Hematopoietic multipotent progenitor cell (in vitro differentiated cells): ENCODE data around the gene KRTAP12-2. TPM values are rescaled to one million over a fixed set of nuclear protein-coding genes. Genes with fewer than 3 reads are reported as not detected.
"Not testable (repeated sequence)": the region's sequence is repeated elsewhere in the genome, so short reads cannot be mapped to it uniquely, and the experiment has no call there.

Source experiments
- DNase-seq, 3 donors: peaks; one replicate each; pipeline ENCODE4 v3.0.0-alpha.2; 2011 to 2015; ENCODE audit warnings: low read depth in 2 of 3, low spot score in 2 of 3
- total RNA-seq: library from RNA; depleted of rRNA; stranded (reverse); fragments of >200 nt; gene quantifications from one replicate; pipeline ENCODE4 v1.2.3, GENCODE V29; 2012

The KRTAP12-2 gene
- total RNA-seq, 1 donor: under 0.01 TPM

DNA sequence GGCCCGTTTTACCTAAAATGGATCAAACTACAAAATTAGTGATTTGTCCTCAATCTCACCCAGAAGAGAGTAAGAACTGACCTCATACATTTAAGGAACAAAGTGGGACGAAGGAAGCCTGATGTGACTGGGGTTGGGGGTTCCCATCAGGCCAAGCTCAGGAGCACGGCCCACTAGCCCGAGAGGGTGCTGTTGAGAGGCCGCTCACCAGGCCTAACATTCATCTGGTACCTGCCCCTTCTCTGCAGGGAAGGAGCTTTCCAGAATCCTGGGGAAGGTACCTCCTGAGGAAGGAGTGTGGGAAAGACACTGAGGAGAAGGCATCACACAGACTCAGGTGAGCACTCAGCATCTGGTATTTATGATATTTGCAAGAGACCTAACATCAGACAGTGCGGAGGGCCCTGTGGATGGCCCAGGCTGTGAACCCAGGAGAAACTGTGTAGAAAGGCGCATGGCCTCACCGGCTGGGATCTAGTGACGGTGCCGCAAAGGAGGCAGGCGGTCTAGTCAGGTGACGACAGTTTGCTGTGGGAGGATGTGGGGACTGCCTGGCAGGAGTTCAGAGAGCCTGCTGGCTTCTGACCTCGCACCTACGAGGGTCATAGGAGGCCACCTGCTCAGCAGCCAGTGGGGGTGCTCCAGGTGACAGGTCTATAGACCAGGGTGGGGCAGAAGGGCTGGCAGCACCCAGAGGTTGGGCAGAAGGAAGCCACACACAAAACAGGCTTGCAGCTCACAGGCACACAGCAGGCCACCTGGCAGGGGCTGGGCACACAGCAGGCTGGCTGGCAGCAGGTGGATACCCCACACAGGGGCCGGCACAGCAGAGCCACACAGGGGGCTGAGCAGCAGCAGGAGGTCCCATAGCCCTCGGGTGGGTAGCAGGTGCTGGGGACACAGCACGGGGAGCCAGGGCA lies 12.8 kb downstream of the KRTAP12-2 start:
- DNase-seq: peak in 1 of 3 donors; percentile 44

- no peak for DNase-seq
Observed at GRCh38 chr21:44653123-44653522, 13.6 kb downstream of the KRTAP12-2 start.

- no peak for DNase-seq
Observed at GRCh38 chr21:44650973-44651675, 15.6 kb downstream of the KRTAP12-2 start.

DNA sequence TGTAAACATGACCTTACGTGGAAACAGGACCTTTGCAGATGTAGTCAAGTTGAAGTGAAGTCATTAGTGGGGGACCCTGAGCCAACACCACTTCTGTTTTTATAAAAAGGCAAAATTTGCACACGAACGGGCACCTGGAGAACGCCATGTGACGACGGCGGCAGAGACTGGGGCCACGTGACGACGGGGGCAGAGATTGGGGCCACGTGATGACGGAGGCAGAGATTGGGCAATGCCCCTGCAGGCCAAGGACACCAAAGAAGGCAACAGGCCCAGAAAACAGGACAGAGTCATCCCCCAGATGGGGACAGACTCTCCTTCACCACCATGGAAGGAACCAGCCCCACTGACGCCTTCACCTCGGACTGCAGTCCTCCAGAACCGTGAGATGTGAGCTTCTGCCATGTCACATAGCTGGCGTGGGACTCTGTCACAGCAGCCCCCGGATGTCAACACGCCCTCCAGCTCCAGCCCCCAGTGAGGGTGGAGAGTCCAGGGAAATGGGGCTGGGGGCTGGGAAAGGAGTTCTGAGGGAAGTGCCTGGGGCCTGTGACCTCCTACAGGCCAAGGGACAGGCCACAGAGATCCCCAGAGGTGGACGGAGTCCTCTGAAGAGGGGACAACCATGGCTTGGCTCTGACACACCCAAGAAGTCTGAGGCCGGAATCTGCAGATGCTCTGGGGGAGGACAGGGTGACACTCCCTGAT lies 16.3 kb downstream of the KRTAP12-2 start:
- no peak for DNase-seq

GRCh38 chr21:44649521-44650100 lies 17.1 kb downstream of the KRTAP12-2 start:
- no peak for DNase-seq

DNA sequence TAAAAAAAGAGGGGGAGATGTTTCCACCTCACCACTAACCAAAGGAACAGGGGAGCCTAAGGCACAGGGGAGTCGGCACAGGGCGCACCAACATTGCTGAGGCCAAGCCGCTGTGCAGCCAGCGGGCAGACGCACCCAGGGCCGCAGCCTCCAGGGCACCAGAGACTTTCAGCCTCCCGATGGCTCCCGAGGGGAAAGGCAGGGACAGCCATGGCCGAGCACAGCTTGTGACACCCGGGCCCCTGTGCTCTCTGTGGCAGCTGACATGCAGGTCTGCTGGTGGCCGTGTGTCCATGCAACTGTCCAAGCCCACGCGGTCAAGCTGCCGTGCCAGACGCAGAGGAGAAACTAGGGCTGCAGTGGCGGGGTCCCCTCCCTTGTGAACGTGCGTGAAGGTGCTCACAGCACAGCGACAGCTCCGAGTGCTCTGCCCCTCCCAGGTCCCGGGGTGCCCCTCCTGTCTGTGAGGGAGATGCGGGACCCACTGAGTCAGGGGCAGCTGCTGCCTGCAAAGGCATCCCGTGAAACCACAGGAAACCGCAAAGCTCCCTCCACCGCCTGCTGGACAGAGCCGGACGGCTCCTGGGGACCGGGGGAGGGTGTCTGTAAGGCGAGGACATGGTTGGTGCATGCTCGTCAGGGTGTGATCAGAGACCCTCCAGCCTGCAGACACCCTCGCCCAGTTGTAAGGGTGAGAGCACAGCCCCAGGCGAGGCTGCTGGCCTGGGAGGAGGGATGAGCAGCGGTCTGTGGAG lies 18.0 kb downstream of the KRTAP12-2 start:
- no peak for DNase-seq

GRCh38 chr21:44647222-44647552 lies 19.5 kb downstream of the KRTAP12-2 start:
- DNase-seq: no peak

- not testable (repeated sequence) for DNase-seq
Observed at GRCh38 chr21:44646366-44647221, 20.1 kb downstream of the KRTAP12-2 start, which contains the start of gene KRTAP10-11. TSS of gene KRTAP10-11 (plus strand) at chr21:44646414. CDS start at chr21:44646459, 45 bp downstream.

GRCh38 chr21:44644878-44645277 lies 21.8 kb downstream of the KRTAP12-2 start:
- DNase-seq: no peak

- DNase-seq: no peak
Observed at GRCh38 chr21:44643741-44644310, 22.9 kb downstream of the KRTAP12-2 start.

DNA sequence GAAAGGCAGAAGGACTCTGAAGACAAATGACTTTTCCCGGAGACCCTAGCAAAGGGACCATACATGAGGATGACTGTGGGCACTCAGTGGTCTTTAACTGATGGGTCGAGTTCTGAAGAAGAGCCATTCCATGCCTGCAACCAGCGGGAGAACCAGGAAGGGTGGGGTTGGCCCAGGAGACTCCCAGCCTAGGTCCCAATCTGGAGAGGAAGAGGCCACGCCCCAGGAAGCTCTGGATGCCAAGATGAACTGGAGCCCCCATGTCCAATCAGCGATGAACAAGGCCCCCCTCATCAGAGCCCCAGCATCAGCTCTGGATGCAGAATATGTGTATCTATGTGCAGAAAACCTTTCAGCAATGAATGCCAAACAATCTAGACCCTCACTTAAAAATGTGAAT lies 26.0 kb downstream of the KRTAP12-2 start:
- no peak for DNase-seq

DNA sequence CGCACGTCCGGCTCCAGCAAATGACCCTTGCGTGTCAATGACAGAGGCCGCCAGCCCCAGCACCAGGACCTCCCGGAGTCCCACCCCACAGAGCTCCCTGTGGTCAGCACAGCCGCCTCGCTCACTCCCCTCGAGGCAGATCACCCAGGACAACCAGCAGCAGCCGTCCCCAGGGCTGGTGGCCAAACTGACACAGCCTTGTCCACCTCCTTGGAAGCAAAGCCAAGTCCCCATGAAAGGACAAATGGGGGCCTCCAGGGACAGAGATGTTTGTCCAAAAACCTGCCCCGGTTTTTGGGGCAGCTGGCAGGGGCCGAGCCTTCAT lies 27.4 kb downstream of the KRTAP12-2 start:
- no peak for DNase-seq

DNA sequence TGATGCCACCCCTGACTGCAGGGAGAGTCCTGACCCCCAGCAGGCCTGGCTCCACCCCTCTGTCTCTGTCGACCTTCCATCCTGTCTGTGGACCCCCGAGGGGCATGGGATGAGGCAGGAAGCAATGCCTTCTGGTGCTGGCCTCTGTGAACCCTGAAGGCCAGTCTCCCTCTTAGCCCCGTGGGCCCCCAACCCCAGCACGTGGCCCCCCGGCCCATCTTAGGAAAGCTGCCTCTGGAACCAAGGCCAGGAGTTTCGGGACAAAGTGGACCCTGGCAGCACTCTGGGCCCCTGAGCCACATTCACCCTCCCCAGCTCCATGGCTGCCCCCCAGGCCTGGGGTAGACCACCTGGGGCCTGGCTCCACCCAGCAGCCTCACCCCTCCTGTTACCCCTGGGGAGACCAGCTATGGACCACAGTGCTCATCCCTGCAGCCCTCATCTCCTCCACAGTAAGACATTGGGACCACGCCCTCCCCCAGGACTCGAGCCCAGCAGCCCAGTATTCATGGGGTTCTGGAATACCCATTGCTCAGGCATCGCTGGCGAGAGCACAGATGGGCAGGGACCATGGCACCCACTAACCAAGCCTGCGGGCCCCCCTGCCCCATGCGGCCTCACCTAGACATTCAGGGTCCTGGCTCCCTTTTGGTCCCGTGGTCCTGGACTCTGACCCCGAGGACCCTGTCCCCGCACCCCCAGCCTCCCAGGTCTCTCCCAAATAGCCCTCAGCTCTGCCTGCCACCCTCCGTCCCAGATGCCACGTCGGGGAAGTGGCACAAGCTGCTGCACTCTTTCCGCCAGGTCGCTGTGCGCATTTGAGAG lies 28.0 kb downstream of the KRTAP12-2 start:
- DNase-seq: not testable (repeated sequence)

GRCh38 chr21:44637851-44638348 lies 28.8 kb downstream of the KRTAP12-2 start:
- DNase-seq: not testable (repeated sequence)

DNA sequence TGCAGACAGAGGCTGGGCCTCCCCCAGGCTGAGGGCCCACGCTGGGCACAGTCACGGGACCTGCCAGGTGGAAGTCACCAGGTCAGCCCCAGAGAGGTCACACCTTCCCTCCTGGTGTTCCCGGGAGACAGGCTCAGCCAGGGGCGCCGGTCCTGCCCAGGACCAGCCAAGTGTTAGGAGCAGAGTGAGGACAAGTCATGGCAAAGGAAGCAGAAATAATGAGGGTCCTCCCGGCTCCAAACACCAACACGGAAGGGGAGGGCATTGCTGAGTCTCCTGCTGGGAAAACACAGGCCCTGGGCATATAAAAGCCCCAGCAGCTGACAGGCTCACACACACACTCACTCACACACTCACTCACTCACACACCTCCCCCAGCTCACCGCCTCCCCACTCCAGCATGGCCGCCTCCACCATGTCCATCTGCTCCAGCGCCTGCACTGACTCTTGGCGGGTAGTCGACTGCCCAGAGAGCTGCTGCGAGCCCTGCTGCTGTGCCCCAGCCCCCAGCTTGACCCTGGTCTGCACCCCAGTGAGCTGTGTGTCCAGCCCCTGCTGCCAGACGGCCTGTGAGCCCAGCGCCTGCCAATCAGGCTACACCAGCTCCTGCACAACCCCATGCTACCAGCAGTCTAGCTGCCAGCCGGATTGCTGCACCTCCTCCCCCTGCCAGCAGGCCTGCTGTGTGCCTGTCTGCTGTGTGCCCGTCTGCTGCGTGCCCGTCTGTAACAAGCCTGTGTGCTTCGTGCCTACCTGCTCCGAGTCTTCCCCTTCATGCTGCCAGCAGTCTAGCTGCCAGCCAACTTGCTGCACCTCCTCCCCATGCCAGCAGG lies 29.5 kb downstream of the KRTAP12-2 start, which contains the start of gene KRTAP10-10:
Gene KRTAP10-10, plus strand, starts transcription at position 339 of the 833 bp plus-strand sequence. Its CDS starts 62 bp downstream, at position 401.
- DNase-seq: no peak

- DNase-seq: no peak
Observed at GRCh38 chr21:44636209-44637017, 30.3 kb downstream of the KRTAP12-2 start.
